Neutrophil (primary cell): ENCODE measurements around the gene RANBP1.

Source experiments
- H3K27ac ChIP-seq: fragments of 200-600 bp; sonication (generic); 2 replicates; pipeline ENCODE4 v1.5.1; 2016; ENCODE audit warnings: mild to moderate bottlenecking, moderate library complexity
- H3K27me3 ChIP-seq: fragments of 200-600 bp; sonication (generic); 2 replicates; pipeline ENCODE4 v1.6.0; 2016; ENCODE audit warnings: mild to moderate bottlenecking
- H3K36me3 ChIP-seq: fragments of 200-600 bp; sonication (generic); 2 replicates; pipeline ENCODE4 v1.5.1; 2017
- H3K4me1 ChIP-seq, 2 experiments: fragments of 200-600 bp in 1 of 2; sonication (generic) in 1 of 2; 1 replicate in 1 of 2; 2 replicates in 1 of 2; pipeline versions ENCODE4 v1.5.1 to v1.6.1; 2013 to 2016; ENCODE audit warnings: low read depth in 1 of 2, low read length in 1 of 2, mild to moderate bottlenecking in 1 of 2, moderate library complexity in 1 of 2; ENCODE audit not compliant: control insufficient read depth in 1 of 2, insufficient read depth in 1 of 2
- H3K4me3 ChIP-seq, 2 experiments: fragments of 200-600 bp in 1 of 2; sonication (generic) in 1 of 2; 1 replicate in 1 of 2; 2 replicates in 1 of 2; pipeline ENCODE4 v1.5.1; 2013 to 2016; ENCODE audit warnings: low read depth in 1 of 2, low read length in 1 of 2, mild to moderate bottlenecking in 1 of 2, moderate library complexity in 1 of 2
- H3K9me3 ChIP-seq: fragments of 200-600 bp; sonication (generic); 2 replicates; pipeline ENCODE4 v1.5.1; 2016
- TF ChIP-seq, protein P1 (sequence below): fragments of 200-600 bp; sonication (generic); IDR thresholded peaks from 2 replicates; pipeline ENCODE4 v1.5.1; 2016; ENCODE audit warnings: antibody characterized with exemption

The RANBP1 gene

GRCh38 chr22:20135265-20135664 is 19.4 kb downstream of the RANBP1 start:
- peaks cover 8 to 19% of the 10 kb centered on the region in 2 experiments for H3K4me1 ChIP-seq
- H3K27me3 ChIP-seq = peaks cover 27% of the 10 kb centered on the region
- no peaks in the 10 kb centered on the region for H3K36me3 ChIP-seq
- no peak overlapping the region for H3K27ac ChIP-seq
- no peak overlapping the region for H3K4me3 ChIP-seq
- TF ChIP-seq, protein P1, sequence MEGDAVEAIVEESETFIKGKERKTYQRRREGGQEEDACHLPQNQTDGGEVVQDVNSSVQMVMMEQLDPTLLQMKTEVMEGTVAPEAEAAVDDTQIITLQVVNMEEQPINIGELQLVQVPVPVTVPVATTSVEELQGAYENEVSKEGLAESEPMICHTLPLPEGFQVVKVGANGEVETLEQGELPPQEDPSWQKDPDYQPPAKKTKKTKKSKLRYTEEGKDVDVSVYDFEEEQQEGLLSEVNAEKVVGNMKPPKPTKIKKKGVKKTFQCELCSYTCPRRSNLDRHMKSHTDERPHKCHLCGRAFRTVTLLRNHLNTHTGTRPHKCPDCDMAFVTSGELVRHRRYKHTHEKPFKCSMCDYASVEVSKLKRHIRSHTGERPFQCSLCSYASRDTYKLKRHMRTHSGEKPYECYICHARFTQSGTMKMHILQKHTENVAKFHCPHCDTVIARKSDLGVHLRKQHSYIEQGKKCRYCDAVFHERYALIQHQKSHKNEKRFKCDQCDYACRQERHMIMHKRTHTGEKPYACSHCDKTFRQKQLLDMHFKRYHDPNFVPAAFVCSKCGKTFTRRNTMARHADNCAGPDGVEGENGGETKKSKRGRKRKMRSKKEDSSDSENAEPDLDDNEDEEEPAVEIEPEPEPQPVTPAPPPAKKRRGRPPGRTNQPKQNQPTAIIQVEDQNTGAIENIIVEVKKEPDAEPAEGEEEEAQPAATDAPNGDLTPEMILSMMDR = no peak
- H3K9me3 ChIP-seq = no peaks in the 10 kb centered on the region

GRCh38 chr22:20135806-20136602 is 20.1 kb downstream of the RANBP1 start:
- Histone ChIP-seq H3K4me3 (no peak overlapping the region), H3K36me3 (no peaks in the 10 kb centered on the region), H3K4me1 (peaks cover 8 to 13% of the 10 kb centered on the region in 2 experiments), H3K27ac (no peak overlapping the region), H3K9me3 (no peaks in the 10 kb centered on the region), H3K27me3 (peaks cover 20% of the 10 kb centered on the region)
- TF ChIP-seq, protein P1 = no peak

GRCh38 chr22:20136603-20136873 is 20.6 kb downstream of the RANBP1 start:
- Histone ChIP-seq H3K27me3 (peaks cover 15% of the 10 kb centered on the region), H3K4me1 (peaks cover 8 to 9% of the 10 kb centered on the region in 2 experiments), H3K27ac (no peak overlapping the region), H3K36me3 (no peaks in the 10 kb centered on the region), H3K9me3 (no peaks in the 10 kb centered on the region), H3K4me3 (no peak overlapping the region)
- TF ChIP-seq, protein P1 = no peak

DNA sequence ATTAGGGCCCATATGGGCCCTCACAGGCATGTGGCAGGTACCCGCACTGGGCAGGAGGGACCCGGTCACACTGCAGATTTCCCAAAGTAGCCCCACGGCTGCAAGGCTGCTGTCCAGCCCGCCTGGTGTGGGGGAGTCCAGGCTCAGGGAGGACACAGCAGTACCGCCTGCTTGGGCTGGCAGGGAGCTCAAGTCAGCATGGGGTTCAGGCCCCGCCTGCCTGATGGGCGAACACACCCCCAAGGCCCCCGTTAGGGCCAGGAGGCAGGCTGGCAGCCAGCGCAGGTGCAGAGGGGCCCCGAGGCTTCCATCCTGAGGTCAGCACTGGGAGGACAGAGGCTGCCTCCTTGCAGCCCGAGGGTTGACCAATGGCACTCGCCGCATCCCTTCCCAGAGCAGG is 21.2 kb downstream of the RANBP1 start:
- Histone ChIP-seq H3K9me3 (no peaks in the 10 kb centered on the region), H3K36me3 (no peaks in the 10 kb centered on the region), H3K4me3 (no peak overlapping the region), H3K27me3 (peaks cover 11% of the 10 kb centered on the region), H3K4me1 (peaks cover 7 to 8% of the 10 kb centered on the region in 2 experiments), H3K27ac (no peak overlapping the region)
- TF ChIP-seq, protein P1 = no peak

- Histone ChIP-seq H3K27me3 (peaks cover 3% of the 10 kb centered on the region), H3K27ac (no peak overlapping the region), H3K4me1 (peaks cover 0 to under 1% of the 10 kb centered on the region in 2 experiments), H3K9me3 (no peaks in the 10 kb centered on the region), H3K36me3 (no peaks in the 10 kb centered on the region), H3K4me3 (no peak overlapping the region)
- TF ChIP-seq, protein P1 = no peak
Measured at GRCh38 chr22:20137671-20138416, 21.9 kb downstream of the RANBP1 start.
